ENCODE data around the gene MS4A4A. TPM values are rescaled to one million over a fixed set of nuclear protein-coding genes. Genes with fewer than 3 reads are reported as not detected.

Gene MS4A4A
- total RNA-seq, 4 donors from 2014 or later: 61.3 to 131 (median 103) TPM

DNA sequence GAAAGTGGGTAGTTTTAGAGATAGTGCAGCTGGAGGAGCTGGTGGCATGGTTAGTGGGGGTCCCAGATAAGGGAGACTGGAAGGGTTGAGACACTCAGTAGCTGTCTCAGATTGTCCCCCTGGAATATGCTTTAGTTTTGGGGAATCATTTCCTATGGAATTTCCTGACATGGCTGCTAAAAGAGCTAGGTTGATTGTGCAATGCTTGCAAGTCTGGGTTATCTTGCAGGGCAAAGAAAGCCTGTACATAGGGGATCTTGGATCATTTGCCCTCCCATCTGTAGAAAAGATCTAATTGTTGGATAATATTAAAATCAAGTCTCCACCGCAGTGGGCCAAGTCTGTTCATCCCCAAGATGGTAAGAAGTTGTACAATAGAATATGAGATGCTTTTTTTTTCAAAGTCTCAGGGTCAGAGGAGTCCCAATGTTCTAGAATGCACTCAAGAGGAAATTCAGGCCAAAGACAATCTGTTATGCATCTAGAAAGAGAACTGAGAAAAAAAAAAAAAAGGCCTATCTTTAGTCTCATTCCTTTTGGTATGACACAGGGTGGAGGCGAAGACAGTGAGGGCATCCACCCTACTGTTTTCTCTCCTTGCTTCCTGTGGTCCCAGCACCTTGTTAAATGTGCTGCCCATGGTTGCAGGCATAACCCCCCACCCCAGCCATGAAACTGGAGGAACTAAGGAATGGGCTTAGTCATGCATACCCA, 66.8 kb downstream of the MS4A4A start:
- DNase-seq (ENCODE audit: low spot score): no peak
- TF ChIP-seq, protein P1, sequence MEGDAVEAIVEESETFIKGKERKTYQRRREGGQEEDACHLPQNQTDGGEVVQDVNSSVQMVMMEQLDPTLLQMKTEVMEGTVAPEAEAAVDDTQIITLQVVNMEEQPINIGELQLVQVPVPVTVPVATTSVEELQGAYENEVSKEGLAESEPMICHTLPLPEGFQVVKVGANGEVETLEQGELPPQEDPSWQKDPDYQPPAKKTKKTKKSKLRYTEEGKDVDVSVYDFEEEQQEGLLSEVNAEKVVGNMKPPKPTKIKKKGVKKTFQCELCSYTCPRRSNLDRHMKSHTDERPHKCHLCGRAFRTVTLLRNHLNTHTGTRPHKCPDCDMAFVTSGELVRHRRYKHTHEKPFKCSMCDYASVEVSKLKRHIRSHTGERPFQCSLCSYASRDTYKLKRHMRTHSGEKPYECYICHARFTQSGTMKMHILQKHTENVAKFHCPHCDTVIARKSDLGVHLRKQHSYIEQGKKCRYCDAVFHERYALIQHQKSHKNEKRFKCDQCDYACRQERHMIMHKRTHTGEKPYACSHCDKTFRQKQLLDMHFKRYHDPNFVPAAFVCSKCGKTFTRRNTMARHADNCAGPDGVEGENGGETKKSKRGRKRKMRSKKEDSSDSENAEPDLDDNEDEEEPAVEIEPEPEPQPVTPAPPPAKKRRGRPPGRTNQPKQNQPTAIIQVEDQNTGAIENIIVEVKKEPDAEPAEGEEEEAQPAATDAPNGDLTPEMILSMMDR (IDR thresholded peaks at IDR 0.05): no peak
- ATAC-seq (ENCODE audit: low FRiP score): no peak

DNA sequence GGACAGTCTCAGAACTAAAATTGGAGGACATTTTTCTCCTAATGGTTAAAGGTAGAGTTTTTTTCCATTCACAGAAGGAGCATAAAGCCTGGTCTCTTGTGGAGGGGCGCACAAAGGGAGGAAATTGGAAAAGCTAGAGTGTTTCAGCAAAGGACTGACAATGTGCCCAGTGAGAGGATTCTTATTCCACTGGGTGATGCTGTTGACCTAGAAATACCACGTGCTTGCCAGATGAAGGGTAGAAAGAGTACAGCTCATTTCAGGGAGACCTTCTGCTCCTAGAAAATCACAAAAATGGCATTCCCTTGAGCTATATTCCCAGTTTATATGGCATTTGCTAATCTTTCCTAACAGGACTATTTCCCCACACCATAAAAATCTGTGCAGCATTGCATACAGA, 67.7 kb downstream of the MS4A4A start:
- ATAC-seq (ENCODE audit: low FRiP score): no peak
- DNase-seq (ENCODE audit: low spot score): no peak
- TF ChIP-seq, protein P1 (IDR thresholded peaks at IDR 0.05): no peak

DNA sequence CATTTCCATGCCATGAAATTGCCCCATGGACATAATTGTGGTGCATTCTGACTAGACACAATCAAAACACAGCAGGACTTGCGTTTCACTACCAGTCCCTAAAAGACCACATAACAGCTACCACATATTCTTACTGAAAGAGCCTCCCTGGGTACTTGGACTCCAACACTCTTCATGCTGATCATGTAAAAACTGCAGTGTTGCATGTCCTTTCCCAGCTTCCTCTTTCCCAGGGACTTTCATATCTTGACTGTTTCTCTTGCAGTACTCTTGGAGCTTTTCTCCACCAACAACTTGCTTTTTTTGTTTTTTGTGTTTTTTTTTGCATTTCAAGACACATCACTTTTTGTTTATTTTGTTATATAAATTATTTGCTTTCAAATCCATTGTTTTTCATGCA, 69.5 kb downstream of the MS4A4A start:
- TF ChIP-seq, protein P1 (IDR thresholded peaks at IDR 0.05): no peak

DNA sequence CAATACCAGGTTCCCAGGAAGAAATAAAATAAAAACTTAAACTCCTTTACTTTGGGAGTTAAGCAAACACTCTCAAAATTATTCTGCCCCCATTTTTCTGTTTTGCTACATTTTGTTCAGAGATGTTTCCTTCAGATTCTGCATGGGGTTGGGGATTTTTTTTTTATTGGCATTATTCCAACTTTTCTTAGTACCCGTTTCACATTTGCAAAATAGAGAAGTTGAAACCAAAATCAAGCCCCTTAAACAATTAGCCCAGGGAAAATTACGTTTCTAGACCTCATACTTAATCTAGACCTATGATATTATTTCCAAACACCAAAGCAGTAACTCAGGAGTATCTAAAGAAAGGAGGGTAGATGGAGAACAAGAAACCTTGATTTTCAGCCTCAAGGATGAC, 77.3 kb downstream of the MS4A4A start:
- TF ChIP-seq, protein P1 (IDR thresholded peaks at IDR 0.05): no peak
- DNase-seq (ENCODE audit: low spot score) (no peak), ATAC-seq (ENCODE audit: low FRiP score) (no peak)

More for the DNA sequence above, 69.5 kb downstream of the MS4A4A start:
- no peak for ATAC-seq (ENCODE audit: low FRiP score)
- no peak for DNase-seq (ENCODE audit: low spot score)

Other genes starting within 250 kb of the MS4A4A start
- not detected for gene OOSP2, start 240.3 kb upstream of the MS4A4A start, total RNA-seq
- gene MS4A3, start 224.0 kb upstream of the MS4A4A start, total RNA-seq: not detected
- 1 to 10 TPM in 3 of 4 donors, under 1 TPM in 1; 0.31 to 2.5 (median 1.3) TPM for gene MS4A2, start 192.0 kb upstream of the MS4A4A start, total RNA-seq
- 100 to 1,000 TPM; 167 to 239 (median 219) TPM for gene MS4A6A, start 97.6 kb upstream of the MS4A4A start, total RNA-seq
- 1 to 10 TPM; 2.2 to 7.1 (median 4.4) TPM for gene MS4A4E, start 37.5 kb upstream of the MS4A4A start, total RNA-seq
- gene MS4A6E, start 46.6 kb downstream of the MS4A4A start, total RNA-seq: 10 to 100 TPM in 1 of 4 donors, 1 to 10 TPM in 1, not detected in 2; 3.8 to 10.4 TPM
- 100 to 1,000 TPM in 2 of 4 donors, 10 to 100 TPM in 2; 88.0 to 222 (median 103) TPM for gene MS4A7, start 97.9 kb downstream of the MS4A4A start, total RNA-seq
- gene MS4A14, start 115.8 kb downstream of the MS4A4A start, total RNA-seq: 1 to 10 TPM; 1.4 to 9.9 (median 4.7) TPM
- not detected for gene MS4A5, start 148.9 kb downstream of the MS4A4A start, total RNA-seq
- 1 to 10 TPM in 3 of 4 donors, under 1 TPM in 1; 0.96 to 4.5 (median 2.3) TPM for gene MS4A1, start 175.2 kb downstream of the MS4A4A start, total RNA-seq
- not detected for gene MS4A12, start 212.1 kb downstream of the MS4A4A start, total RNA-seq
- not detected for gene MS4A13, start 234.7 kb downstream of the MS4A4A start, total RNA-seq